WTC11 (cell line): ENCODE results near the gene SNAI1. TPM values are rescaled to one million over a fixed set of nuclear protein-coding genes. Genes with fewer than 3 reads are reported as not detected.
A peak's percentile ranks its signal among the peaks of the same experiment; 100 is the strongest.

Experiments used
- ATAC-seq: fragments of 200-7000 bp; cut with Tn5 transposase; 2 replicates; pipeline ENCODE4 v1.10.0; 2021; ENCODE audit warnings: mild to moderate bottlenecking, moderate library complexity
- CTCF ChIA-PET: fragments of 300-600 bp; sonication (Branson Sonifier 250); formaldehyde crosslinking; loops from one replicate; lab custom pipeline; 2021; ENCODE audit warnings: antibody characterized with exemption; lab: Charles Lee
- POLR2A ChIA-PET: fragments of 350-600 bp; sonication (Branson Sonifier 250); formaldehyde crosslinking; loops from one replicate; lab custom pipeline; 2021; ENCODE audit warnings: antibody characterized with exemption; lab: Charles Lee
- DNase-seq: peaks from one replicate; pipeline ENCODE4 v3.0.0; 2021; ENCODE audit warnings: low spot score
- H3K27ac Mint-ChIP-seq: 2 replicates; pipeline ENCODE4 v1.8.0; 2021; ENCODE audit warnings: mixed read lengths
- H3K27me3 Mint-ChIP-seq: 2 replicates; pipeline ENCODE4 v1.8.0; 2021; ENCODE audit warnings: low read depth, mild to moderate bottlenecking, moderate library complexity, mixed read lengths
- H3K36me3 Mint-ChIP-seq: 2 replicates; pipeline ENCODE4 v1.8.0; 2021; ENCODE audit warnings: mixed read lengths
- H3K4me1 Mint-ChIP-seq: 2 replicates; pipeline ENCODE4 v1.8.0; 2022; ENCODE audit warnings: mixed read lengths
- H3K4me3 Mint-ChIP-seq: 2 replicates; pipeline ENCODE4 v1.8.0; 2021; ENCODE audit warnings: mild to moderate bottlenecking, moderate library complexity, mixed read lengths
- H3K9me3 Mint-ChIP-seq: 2 replicates; pipeline ENCODE4 v1.8.0; 2021; ENCODE audit warnings: mixed read lengths
- E2F5 ChIP-seq: sonication (generic); formaldehyde crosslinking; IDR thresholded peaks from 2 replicates; pipeline ENCODE4 v1.8.1; 2022; ENCODE audit warnings: mild to moderate bottlenecking, moderate library complexity, missing genetic modification reagents
- ETV6 ChIP-seq: sonication (generic); formaldehyde crosslinking; IDR thresholded peaks from 2 replicates; pipeline ENCODE4 v1.8.1; 2022; ENCODE audit warnings: mild to moderate bottlenecking, missing genetic modification reagents
- GABPB1 ChIP-seq: sonication (generic); formaldehyde crosslinking; IDR thresholded peaks from 2 replicates; pipeline ENCODE4 v1.8.1; 2023; ENCODE audit warnings: mild to moderate bottlenecking, missing genetic modification reagents
- KAT7 ChIP-seq: sonication (generic); formaldehyde crosslinking; IDR thresholded peaks from 2 replicates; pipeline ENCODE4 v1.8.1; 2023; ENCODE audit warnings: missing genetic modification reagents, mild to moderate bottlenecking, borderline replicate concordance
- MAX ChIP-seq: sonication (generic); formaldehyde crosslinking; IDR thresholded peaks from 2 replicates; pipeline ENCODE4 v1.8.0; 2022; ENCODE audit warnings: mild to moderate bottlenecking, missing genetic modification reagents
- MYBL2 ChIP-seq: sonication (generic); formaldehyde crosslinking; IDR thresholded peaks from 2 replicates; pipeline ENCODE4 v1.8.1; 2023; ENCODE audit warnings: mild to moderate bottlenecking, moderate library complexity, missing genetic modification reagents
- PRDM15 ChIP-seq: sonication (generic); formaldehyde crosslinking; IDR thresholded peaks from 2 replicates; pipeline ENCODE4 v1.8.0; 2022; ENCODE audit warnings: missing genetic modification reagents
- SOX15 ChIP-seq: fragments of 250-450 bp; sonication (Bioruptor Pico); IDR thresholded peaks from 2 replicates; pipeline ENCODE4 v1.9.0; 2021; ENCODE audit warnings: mild to moderate bottlenecking
- SP1 ChIP-seq: sonication (generic); formaldehyde crosslinking; conservative IDR thresholded peaks from 2 replicates; pipeline ENCODE4 v1.8.1; 2022; ENCODE audit warnings: missing genetic modification reagents
- TEAD4 ChIP-seq: sonication (generic); formaldehyde crosslinking; IDR thresholded peaks from 2 replicates; pipeline ENCODE4 v1.8.0; 2022; ENCODE audit warnings: mild to moderate bottlenecking, missing genetic modification reagents
- USF1 ChIP-seq: sonication (generic); formaldehyde crosslinking; IDR thresholded peaks from 2 replicates; pipeline ENCODE4 v1.8.0; 2022; ENCODE audit warnings: mild to moderate bottlenecking, missing genetic modification reagents
- USF2 ChIP-seq: sonication (generic); formaldehyde crosslinking; IDR thresholded peaks from 2 replicates; pipeline ENCODE4 v1.8.1; 2023; ENCODE audit warnings: mild to moderate bottlenecking, missing genetic modification reagents, moderate library complexity
- ZNF219 ChIP-seq: sonication (generic); formaldehyde crosslinking; IDR thresholded peaks from 2 replicates; pipeline ENCODE4 v1.8.0; 2023; ENCODE audit warnings: missing genetic modification reagents, mild to moderate bottlenecking, borderline replicate concordance
- total RNA-seq: library from RNA; stranded (reverse); gene quantifications from 3 replicates; pipeline ENCODE4 v1.2.3, GENCODE V29; 2021

SNAI1 gene
- total RNA-seq, 1 experiment from 2014 or later = 7.9 TPM

- TF ChIP-seq ETV6 (peak; percentile 56; the same call in 1 of the 2 replicates), KAT7 (CRISPR knock-in tag) (peak; percentile 26; the same call in 1 of the 2 replicates), E2F5 (CRISPR knock-in tag) (peak; percentile 84; the same call in 1 of the 2 replicates), TEAD4 (CRISPR knock-in tag) (no peak)
These were observed 46.4 kb upstream of the SNAI1 start, which contains the start of gene RNF114 (continued) for GRCh38 chr20:49936153-49937026.

- Mint-ChIP-seq H3K4me1 (peaks cover 30% of the 10 kb centered on the region), H3K27me3 (no peaks in the 10 kb centered on the region), H3K9me3 (no peaks in the 10 kb centered on the region), H3K27ac (peak overlapping the region; percentile 93)
- ATAC-seq = peak; percentile 14; the same call in 1 of the 2 replicates
- DNase-seq = no peak
- TF ChIP-seq PRDM15 (peak; percentile 40; the same call in 1 of the 2 replicates), SOX15 (CRISPR knock-in tag) (no peak), SP1 (CRISPR knock-in tag) (no peak), MYBL2 (CRISPR knock-in tag) (no peak), MAX (0 out of 2 replicates have a peak, but pooled peaks have one; percentile 17)
- TF ChIP-seq, all 79 proteins: peak for 2
- ChIA-PET CTCF (interaction anchor here (0.8 to 2.6 kb wide), 6 partner anchors 27 to 396 kb away, joined by 3 to 16 read pairs (median 7); no protein-coding TSS in a partner anchor), POLR2A (interaction anchor here (1.3 kb wide), 1 partner anchor 21 kb away, joined by 3 read pairs; the partner anchor contains the start of gene SPATA2)
- peak overlapping the region; percentile 97 for H3K4me3 Mint-ChIP-seq
- peaks cover 22% of the 10 kb centered on the region for H3K36me3 Mint-ChIP-seq
These were observed 45.5 kb upstream of the SNAI1 start for GRCh38 chr20:49937027-49937929.

- Mint-ChIP-seq H3K4me1 (peaks cover 30% of the 10 kb centered on the region), H3K27me3 (no peaks in the 10 kb centered on the region), H3K36me3 (peaks cover 27% of the 10 kb centered on the region)
- ATAC-seq = no peak
- peak; percentile 57; the same call in 1 of the 2 replicates for TF ChIP-seq USF2 (CRISPR knock-in tag)
- peak; percentile 47 for TF ChIP-seq USF1 (CRISPR knock-in tag)
- TF ChIP-seq GABPB1 (CRISPR knock-in tag) = 0 out of 2 replicates have a peak, but pooled peaks have one; percentile 14
- no peak for TF ChIP-seq ZNF219 (CRISPR knock-in tag)
- no peak for TF ChIP-seq SOX15 (CRISPR knock-in tag)
- TF ChIP-seq, all 79 proteins: peak for 3
- DNase-seq = no peak
- Mint-ChIP-seq H3K4me3 (peak overlapping the region; percentile 97), H3K9me3 (no peaks in the 10 kb centered on the region), H3K27ac (peak overlapping the region; percentile 43)
- CTCF ChIA-PET = interaction anchor here (0.6 to 2.6 kb wide), 6 partner anchors 26 to 241 kb away, joined by 3 to 16 read pairs (median 6); no protein-coding TSS in a partner anchor
- POLR2A ChIA-PET = interaction anchor here (1.3 kb wide), 1 partner anchor 23 kb away, joined by 3 read pairs; the partner anchor contains the start of gene SPATA2
These were observed 44.3 kb upstream of the SNAI1 start for GRCh38 chr20:49938173-49939163.
